SK-MEL-5 (cell line): ENCODE measurements around the gene KLK2. TPM values are rescaled to one million over a fixed set of nuclear protein-coding genes. Genes with fewer than 3 reads are reported as not detected.

Experiments used
- DNase-seq: peaks from one replicate; pipeline ENCODE4 v3.0.0-alpha.2; 2016; ENCODE audit warnings: low read depth, low spot score
- in situ Hi-C: cut with HindIII; loops from 2 replicates; pipeline ENCODE4 v1.10.0; 2016; ENCODE audit warnings: low sequenced_read_pairs, high pct_unique_total_duplicates, low pct_unique_long_range_greater_than_20kb
- total RNA-seq: library from RNA; depleted of rRNA; stranded (reverse); fragments of >200 nt; shearing (Covaris generic); gene quantifications from 2 replicates; pipeline ENCODE4 v1.2.3, GENCODE V29; 2014; rRNA removed

KLK2 gene
- total RNA-seq, 1 experiment from 2014 or later = 2.0 TPM

- in situ Hi-C loops = no loop called here
- DNase-seq = peak; percentile 88
Measured at GRCh38 chr19:50909240-50910070, 36.2 kb downstream of the KLK2 start.

- in situ Hi-C loops = no loop called here
- no peak for DNase-seq
Measured at GRCh38 chr19:50910722-50911121, 37.5 kb downstream of the KLK2 start.

- no peak for DNase-seq
- in situ Hi-C loops = no loop called here
Measured at GRCh38 chr19:50911206-50912101, 38.2 kb downstream of the KLK2 start, which contains the start of gene KLK4. Gene KLK4 (minus strand): TSS chr19:50911395. CDS start chr19:50910738, 657 bp downstream.

GRCh38 chr19:50912102-50912599, 38.9 kb downstream of the KLK2 start:
- in situ Hi-C loops = no loop called here
- no peak for DNase-seq

GRCh38 chr19:50912727-50913716, 39.8 kb downstream of the KLK2 start:
- no peak for DNase-seq
- in situ Hi-C loops = no loop called here

- DNase-seq = no peak
- in situ Hi-C loops = no loop called here
Measured at GRCh38 chr19:50916069-50916468, 42.8 kb downstream of the KLK2 start.

GRCh38 chr19:50921426-50922316, 48.4 kb downstream of the KLK2 start:
- in situ Hi-C loops = no loop called here

GRCh38 chr19:50922317-50922853, 49.1 kb downstream of the KLK2 start:
- in situ Hi-C loops = no loop called here
- DNase-seq = peak; percentile 91

More at GRCh38 chr19:50921426-50922316, 48.4 kb downstream of the KLK2 start:
- DNase-seq = peak; percentile 89

GRCh38 chr19:50924586-50924985, 51.3 kb downstream of the KLK2 start:
- DNase-seq = no peak
- in situ Hi-C loops = no loop called here

- in situ Hi-C loops = no loop called here
- no peak for DNase-seq
Measured at GRCh38 chr19:50925734-50926133, 52.5 kb downstream of the KLK2 start.

GRCh38 chr19:50926144-50926543, 52.9 kb downstream of the KLK2 start:
- DNase-seq = no peak
- in situ Hi-C loops = no loop called here

- DNase-seq = no peak
- in situ Hi-C loops = no loop called here
Measured at GRCh38 chr19:50928831-50929230, 55.6 kb downstream of the KLK2 start.

Other genes with a start within 250 kb of the KLK2 start
- 0.55 and 1.6 TPM in 2 replicates for gene SYT3, start 233.6 kb upstream of the KLK2 start, total RNA-seq
- gene C19orf81, start 224.0 kb upstream of the KLK2 start, total RNA-seq = 2.7 and 4.3 TPM in 2 replicates
- 0.27 and 0.48 TPM in 2 replicates for gene SHANK1, start 153.6 kb upstream of the KLK2 start, total RNA-seq
- 1.0 and 1.2 TPM in 2 replicates for gene CLEC11A, start 150.1 kb upstream of the KLK2 start, total RNA-seq
- not detected in 2 replicates for gene GPR32, start 103.0 kb upstream of the KLK2 start, total RNA-seq
- gene ACP4, start 83.0 kb upstream of the KLK2 start, total RNA-seq = not detected in 2 replicates
- gene KLK1, start 49.7 kb upstream of the KLK2 start, total RNA-seq = not detected in 2 replicates
- not detected in 2 replicates for gene KLK15, start 39.9 kb upstream of the KLK2 start, total RNA-seq
- not detected in 2 replicates for gene KLK3, start 18.5 kb upstream of the KLK2 start, total RNA-seq
- gene KLK4, start 38.0 kb downstream of the KLK2 start, total RNA-seq = 1.0 TPM in 1 of 2 replicates, not detected in the other
- gene KLK5, start 79.6 kb downstream of the KLK2 start, total RNA-seq = not detected in 2 replicates
- gene KLK6, start 96.2 kb downstream of the KLK2 start, total RNA-seq = not detected in 2 replicates
- gene KLK7, start 110.5 kb downstream of the KLK2 start, total RNA-seq = not detected in 2 replicates
- 0.96 TPM in 1 of 2 replicates, not detected in the other for gene KLK8, start 128.2 kb downstream of the KLK2 start, total RNA-seq
- not detected in 2 replicates for gene KLK10, start 146.3 kb downstream of the KLK2 start, total RNA-seq
- not detected in 2 replicates for gene KLK11, start 153.2 kb downstream of the KLK2 start, total RNA-seq
- gene KLK12, start 161.6 kb downstream of the KLK2 start, total RNA-seq = not detected in 2 replicates
- not detected in 2 replicates for gene KLK13, start 191.7 kb downstream of the KLK2 start, total RNA-seq
- not detected in 2 replicates for gene KLK14, start 209.4 kb downstream of the KLK2 start, total RNA-seq
- gene CTU1, start 235.0 kb downstream of the KLK2 start, total RNA-seq = 13.0 and 13.8 TPM in 2 replicates